ENCODE results near the gene CMTM2. TPM values are rescaled to one million over a fixed set of nuclear protein-coding genes. Genes with fewer than 3 reads are reported as not detected.

CMTM2 gene
- total and polyA plus RNA-seq, 9 of the 15 experiments (the other 6 are each of a cell fraction or from before 2014, with no cell fraction given), result not detected

DNA sequence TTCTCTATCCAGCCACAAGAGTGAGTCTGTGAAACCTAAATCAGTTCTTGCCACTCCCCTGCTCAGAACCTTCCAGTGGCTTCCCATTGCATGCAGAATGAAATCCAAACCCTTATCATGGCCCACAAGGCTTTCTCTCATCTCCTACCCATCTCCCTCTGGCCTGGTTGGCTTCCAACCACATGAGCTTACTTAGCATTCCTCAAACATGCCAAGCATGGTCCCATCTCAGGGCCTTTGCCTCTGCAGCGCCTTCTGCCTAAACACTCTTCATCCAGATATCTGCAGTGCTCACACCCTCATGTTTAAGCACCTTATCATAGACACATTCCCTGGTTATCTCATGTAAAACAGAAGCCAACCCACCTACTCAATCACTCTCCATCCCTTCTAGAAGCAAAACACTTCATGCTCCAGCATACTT lies 44.9 kb upstream of the CMTM2 start (continued):
- TF ChIP-seq, protein P1, sequence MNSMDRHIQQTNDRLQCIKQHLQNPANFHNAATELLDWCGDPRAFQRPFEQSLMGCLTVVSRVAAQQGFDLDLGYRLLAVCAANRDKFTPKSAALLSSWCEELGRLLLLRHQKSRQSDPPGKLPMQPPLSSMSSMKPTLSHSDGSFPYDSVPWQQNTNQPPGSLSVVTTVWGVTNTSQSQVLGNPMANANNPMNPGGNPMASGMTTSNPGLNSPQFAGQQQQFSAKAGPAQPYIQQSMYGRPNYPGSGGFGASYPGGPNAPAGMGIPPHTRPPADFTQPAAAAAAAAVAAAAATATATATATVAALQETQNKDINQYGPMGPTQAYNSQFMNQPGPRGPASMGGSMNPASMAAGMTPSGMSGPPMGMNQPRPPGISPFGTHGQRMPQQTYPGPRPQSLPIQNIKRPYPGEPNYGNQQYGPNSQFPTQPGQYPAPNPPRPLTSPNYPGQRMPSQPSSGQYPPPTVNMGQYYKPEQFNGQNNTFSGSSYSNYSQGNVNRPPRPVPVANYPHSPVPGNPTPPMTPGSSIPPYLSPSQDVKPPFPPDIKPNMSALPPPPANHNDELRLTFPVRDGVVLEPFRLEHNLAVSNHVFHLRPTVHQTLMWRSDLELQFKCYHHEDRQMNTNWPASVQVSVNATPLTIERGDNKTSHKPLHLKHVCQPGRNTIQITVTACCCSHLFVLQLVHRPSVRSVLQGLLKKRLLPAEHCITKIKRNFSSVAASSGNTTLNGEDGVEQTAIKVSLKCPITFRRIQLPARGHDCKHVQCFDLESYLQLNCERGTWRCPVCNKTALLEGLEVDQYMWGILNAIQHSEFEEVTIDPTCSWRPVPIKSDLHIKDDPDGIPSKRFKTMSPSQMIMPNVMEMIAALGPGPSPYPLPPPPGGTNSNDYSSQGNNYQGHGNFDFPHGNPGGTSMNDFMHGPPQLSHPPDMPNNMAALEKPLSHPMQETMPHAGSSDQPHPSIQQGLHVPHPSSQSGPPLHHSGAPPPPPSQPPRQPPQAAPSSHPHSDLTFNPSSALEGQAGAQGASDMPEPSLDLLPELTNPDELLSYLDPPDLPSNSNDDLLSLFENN (IDR thresholded peaks at IDR 0.05; ENCODE audit: low read depth in 2 of 2, low read length in 2 of 2), result 0 out of 4 replicates have a peak, but pooled peaks of 1 of the 2 experiments have one; percentile 49
- TF ChIP-seq ZNF140 (CRISPR knock-in tag; IDR thresholded peaks at IDR 0.05) (no peak), HIVEP1 (CRISPR knock-in tag; IDR thresholded peaks at IDR 0.05) (no peak), NFE2 (IDR thresholded peaks at IDR 0.05; ENCODE audit: low read depth) (no peak), OTX1 (CRISPR knock-in tag; IDR thresholded peaks at IDR 0.05) (no peak), ZNF778 (CRISPR knock-in tag; IDR thresholded peaks at IDR 0.05) (no peak), ZNF668 (CRISPR knock-in tag; IDR thresholded peaks at IDR 0.05) (no peak), CREM (IDR thresholded peaks at IDR 0.05; ENCODE audit: low read depth) (no peak), EP300 (IDR thresholded peaks at IDR 0.05; ENCODE audit: low read length) (peak; percentile 53; the same call in 1 of the 2 replicates), SREBF1 (IDR thresholded peaks at IDR 0.05; ENCODE audit: borderline replicate concordance, low read depth, low read length) (no peak), PHF8 (IDR thresholded peaks at IDR 0.05; ENCODE audit: borderline replicate concordance, low read length) (no peak), ZNF175 (CRISPR knock-in tag; IDR thresholded peaks at IDR 0.05; ENCODE audit: low read depth) (no peak), NCOA1 (IDR thresholded peaks at IDR 0.05; ENCODE audit: low read depth) (no peak)
- TF ChIP-seq, protein P2, sequence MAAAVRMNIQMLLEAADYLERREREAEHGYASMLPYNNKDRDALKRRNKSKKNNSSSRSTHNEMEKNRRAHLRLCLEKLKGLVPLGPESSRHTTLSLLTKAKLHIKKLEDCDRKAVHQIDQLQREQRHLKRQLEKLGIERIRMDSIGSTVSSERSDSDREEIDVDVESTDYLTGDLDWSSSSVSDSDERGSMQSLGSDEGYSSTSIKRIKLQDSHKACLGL (CRISPR knock-in tag; IDR thresholded peaks at IDR 0.05; ENCODE audit: borderline replicate concordance, poor library complexity, severe bottlenecking), result no peak
- TF ChIP-seq, protein P3, sequence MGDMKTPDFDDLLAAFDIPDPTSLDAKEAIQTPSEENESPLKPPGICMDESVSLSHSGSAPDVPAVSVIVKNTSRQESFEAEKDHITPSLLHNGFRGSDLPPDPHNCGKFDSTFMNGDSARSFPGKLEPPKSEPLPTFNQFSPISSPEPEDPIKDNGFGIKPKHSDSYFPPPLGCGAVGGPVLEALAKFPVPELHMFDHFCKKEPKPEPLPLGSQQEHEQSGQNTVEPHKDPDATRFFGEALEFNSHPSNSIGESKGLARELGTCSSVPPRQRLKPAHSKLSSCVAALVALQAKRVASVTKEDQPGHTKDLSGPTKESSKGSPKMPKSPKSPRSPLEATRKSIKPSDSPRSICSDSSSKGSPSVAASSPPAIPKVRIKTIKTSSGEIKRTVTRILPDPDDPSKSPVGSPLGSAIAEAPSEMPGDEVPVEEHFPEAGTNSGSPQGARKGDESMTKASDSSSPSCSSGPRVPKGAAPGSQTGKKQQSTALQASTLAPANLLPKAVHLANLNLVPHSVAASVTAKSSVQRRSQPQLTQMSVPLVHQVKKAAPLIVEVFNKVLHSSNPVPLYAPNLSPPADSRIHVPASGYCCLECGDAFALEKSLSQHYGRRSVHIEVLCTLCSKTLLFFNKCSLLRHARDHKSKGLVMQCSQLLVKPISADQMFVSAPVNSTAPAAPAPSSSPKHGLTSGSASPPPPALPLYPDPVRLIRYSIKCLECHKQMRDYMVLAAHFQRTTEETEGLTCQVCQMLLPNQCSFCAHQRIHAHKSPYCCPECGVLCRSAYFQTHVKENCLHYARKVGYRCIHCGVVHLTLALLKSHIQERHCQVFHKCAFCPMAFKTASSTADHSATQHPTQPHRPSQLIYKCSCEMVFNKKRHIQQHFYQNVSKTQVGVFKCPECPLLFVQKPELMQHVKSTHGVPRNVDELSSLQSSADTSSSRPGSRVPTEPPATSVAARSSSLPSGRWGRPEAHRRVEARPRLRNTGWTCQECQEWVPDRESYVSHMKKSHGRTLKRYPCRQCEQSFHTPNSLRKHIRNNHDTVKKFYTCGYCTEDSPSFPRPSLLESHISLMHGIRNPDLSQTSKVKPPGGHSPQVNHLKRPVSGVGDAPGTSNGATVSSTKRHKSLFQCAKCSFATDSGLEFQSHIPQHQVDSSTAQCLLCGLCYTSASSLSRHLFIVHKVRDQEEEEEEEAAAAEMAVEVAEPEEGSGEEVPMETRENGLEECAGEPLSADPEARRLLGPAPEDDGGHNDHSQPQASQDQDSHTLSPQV (IDR thresholded peaks at IDR 0.05), result no peak
- TF ChIP-seq, protein P4, sequence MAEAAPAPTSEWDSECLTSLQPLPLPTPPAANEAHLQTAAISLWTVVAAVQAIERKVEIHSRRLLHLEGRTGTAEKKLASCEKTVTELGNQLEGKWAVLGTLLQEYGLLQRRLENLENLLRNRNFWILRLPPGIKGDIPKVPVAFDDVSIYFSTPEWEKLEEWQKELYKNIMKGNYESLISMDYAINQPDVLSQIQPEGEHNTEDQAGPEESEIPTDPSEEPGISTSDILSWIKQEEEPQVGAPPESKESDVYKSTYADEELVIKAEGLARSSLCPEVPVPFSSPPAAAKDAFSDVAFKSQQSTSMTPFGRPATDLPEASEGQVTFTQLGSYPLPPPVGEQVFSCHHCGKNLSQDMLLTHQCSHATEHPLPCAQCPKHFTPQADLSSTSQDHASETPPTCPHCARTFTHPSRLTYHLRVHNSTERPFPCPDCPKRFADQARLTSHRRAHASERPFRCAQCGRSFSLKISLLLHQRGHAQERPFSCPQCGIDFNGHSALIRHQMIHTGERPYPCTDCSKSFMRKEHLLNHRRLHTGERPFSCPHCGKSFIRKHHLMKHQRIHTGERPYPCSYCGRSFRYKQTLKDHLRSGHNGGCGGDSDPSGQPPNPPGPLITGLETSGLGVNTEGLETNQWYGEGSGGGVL (CRISPR knock-in tag; IDR thresholded peaks at IDR 0.05), result no peak
- TF ChIP-seq, protein P5, sequence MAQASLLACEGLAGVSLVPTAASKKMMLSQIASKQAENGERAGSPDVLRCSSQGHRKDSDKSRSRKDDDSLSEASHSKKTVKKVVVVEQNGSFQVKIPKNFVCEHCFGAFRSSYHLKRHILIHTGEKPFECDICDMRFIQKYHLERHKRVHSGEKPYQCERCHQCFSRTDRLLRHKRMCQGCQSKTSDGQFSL (CRISPR knock-in tag; IDR thresholded peaks at IDR 0.05), result no peak
- TF ChIP-seq, protein P5 (tag; IDR thresholded peaks at IDR 0.05), result no peak

All from K562 (cell line).